Vagina (tissue), 2 donors: ENCODE measurements around the gene FRMPD2. TPM values are rescaled to one million over a fixed set of nuclear protein-coding genes. Genes with fewer than 3 reads are reported as not detected.

Experiments used
- DNase-seq, 2 donors: peaks; one replicate each; pipeline ENCODE4 v3.0.0-alpha.2; 2017; ENCODE audit errors: extremely low spot score in 2 of 2
- H3K27ac ChIP-seq: fragments of 200-600 bp; sonication (generic); one replicate; pipeline ENCODE4 v1.5.1; 2019
- H3K27me3 ChIP-seq: fragments of 200-600 bp; sonication (generic); one replicate; pipeline ENCODE4 v1.5.1; 2019
- H3K36me3 ChIP-seq, 2 donors: fragments of 200-600 bp; sonication (generic); one replicate each; pipeline ENCODE4 v1.5.1; 2017 to 2019
- H3K4me1 ChIP-seq: fragments of 200-600 bp; sonication (generic); one replicate; pipeline ENCODE4 v1.5.1; 2019
- H3K4me3 ChIP-seq, 2 donors: fragments of 200-600 bp; sonication (generic); 1 replicate in 1 of 2; 2 replicates in 1 of 2; pipeline ENCODE4 v1.5.1; 2016 to 2019
- H3K9me3 ChIP-seq: fragments of 200-600 bp; sonication (generic); one replicate; pipeline ENCODE4 v1.5.1; 2019
- CTCF ChIP-seq, 3 experiments: fragments of 450-650 bp in 2 of 3; fragments of 200-600 bp in 1 of 3; sonication (generic) in 1 of 3; IDR thresholded peaks; one replicate each; pipeline ENCODE4 v1.5.1; 2017 to 2019; ENCODE audit warnings: antibody characterized with exemption in 3 of 3, mild to moderate bottlenecking in 2 of 3, moderate library complexity in 2 of 3
- POLR2A ChIP-seq, 2 donors: fragments of 450-650 bp; IDR thresholded peaks; one replicate each; pipeline ENCODE4 v1.6.1; 2017; ENCODE audit warnings: antibody characterized with exemption in 2 of 2, mild to moderate bottlenecking in 2 of 2, moderate library complexity in 2 of 2
- POLR2AphosphoS5 ChIP-seq, 2 donors: sonication (generic); formaldehyde crosslinking; IDR thresholded peaks; one replicate each; pipeline ENCODE4 v1.9.0; 2017; ENCODE audit warnings: antibody characterized with exemption in 2 of 2, mild to moderate bottlenecking in 2 of 2, low read depth in 1 of 2; ENCODE audit not compliant: insufficient read depth in 1 of 2
- intact Hi-C: fragments of 100-400 bp; cut with DNase I; formaldehyde crosslinking; loops from one replicate; pipeline ENCODE4 v1.15.1; 2023
- total RNA-seq: library from RNA; depleted of rRNA; stranded (reverse); fragments of >200 nt; gene quantifications from one replicate; pipeline ENCODE4 v1.2.3, GENCODE V29; 2016

FRMPD2 gene
- total RNA-seq, 1 donor from 2014 or later = not detected

- H3K4me3 ChIP-seq = no peak overlapping the region
- intact Hi-C loops = no loop called here
- no peaks in the 10 kb centered on the region for H3K4me1 ChIP-seq
- no peaks in the 10 kb centered on the region for H3K9me3 ChIP-seq
- TF ChIP-seq CTCF (IDR thresholded peaks at IDR 0.05) (no peak), POLR2AphosphoS5 (IDR thresholded peaks at IDR 0.05; ENCODE audit: insufficient read depth in 1 of 2, low read depth in 1 of 2) (no peak)
- no peaks in the 10 kb centered on the region for H3K36me3 ChIP-seq
- H3K27ac ChIP-seq = no peak overlapping the region
- H3K27me3 ChIP-seq = no peaks in the 10 kb centered on the region
- peak in 1 of 2 donors; percentile 60 for DNase-seq
These were observed 36.9 kb downstream of the FRMPD2 start for GRCh38 chr10:48237259-48238250.

- Histone ChIP-seq H3K4me1 (no peaks in the 10 kb centered on the region), H3K27me3 (no peaks in the 10 kb centered on the region), H3K36me3 (no peaks in the 10 kb centered on the region), H3K4me3 (no peak overlapping the region), H3K27ac (no peak overlapping the region), H3K9me3 (no peaks in the 10 kb centered on the region)
- TF ChIP-seq POLR2A (IDR thresholded peaks at IDR 0.05) (no peak), CTCF (IDR thresholded peaks at IDR 0.05) (no peak), POLR2AphosphoS5 (IDR thresholded peaks at IDR 0.05; ENCODE audit: insufficient read depth in 1 of 2, low read depth in 1 of 2) (no peak)
- intact Hi-C loops = no loop called here
- peak; percentile 69 to 77 for DNase-seq
These were observed 38.3 kb downstream of the FRMPD2 start for GRCh38 chr10:48236199-48236621.

DNA sequence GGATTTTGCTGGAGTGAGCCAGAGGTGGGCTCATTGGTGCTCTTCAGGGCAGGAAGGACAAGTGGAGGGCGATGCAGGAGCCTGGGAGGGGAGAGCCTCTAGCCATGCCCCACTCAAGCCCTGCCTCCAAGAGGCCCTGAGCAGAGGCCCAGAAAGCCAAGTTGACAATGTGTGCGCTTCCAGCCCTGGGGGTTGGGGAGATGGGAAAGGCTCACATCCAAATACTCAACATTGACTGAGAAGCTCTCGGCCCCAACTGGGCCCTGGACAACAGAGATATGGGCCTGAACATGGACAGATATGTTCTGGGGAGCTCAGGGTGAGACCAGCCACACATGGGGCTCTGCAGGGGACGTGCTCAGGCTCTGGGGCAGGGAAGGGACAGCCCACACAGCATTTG lies 39.0 kb downstream of the FRMPD2 start:
- peak; percentile 47 to 70 for DNase-seq
- Histone ChIP-seq H3K36me3 (no peaks in the 10 kb centered on the region), H3K4me3 (no peak overlapping the region), H3K27ac (no peak overlapping the region), H3K9me3 (no peaks in the 10 kb centered on the region), H3K27me3 (no peaks in the 10 kb centered on the region), H3K4me1 (no peaks in the 10 kb centered on the region)
- intact Hi-C loops = no loop called here
- TF ChIP-seq POLR2AphosphoS5 (IDR thresholded peaks at IDR 0.05; ENCODE audit: insufficient read depth in 1 of 2, low read depth in 1 of 2) = no peak
- TF ChIP-seq POLR2A (IDR thresholded peaks at IDR 0.05) = no peak
- no peak for TF ChIP-seq CTCF (IDR thresholded peaks at IDR 0.05)

GRCh38 chr10:48234787-48235186 lies 39.7 kb downstream of the FRMPD2 start:
- Histone ChIP-seq H3K4me3 (no peak overlapping the region), H3K4me1 (no peaks in the 10 kb centered on the region), H3K27ac (no peak overlapping the region), H3K36me3 (no peaks in the 10 kb centered on the region), H3K9me3 (no peaks in the 10 kb centered on the region), H3K27me3 (no peaks in the 10 kb centered on the region)
- TF ChIP-seq POLR2AphosphoS5 (IDR thresholded peaks at IDR 0.05; ENCODE audit: insufficient read depth in 1 of 2, low read depth in 1 of 2) (no peak), POLR2A (IDR thresholded peaks at IDR 0.05) (no peak), CTCF (IDR thresholded peaks at IDR 0.05) (no peak)
- intact Hi-C loops = no loop called here
- peak in 1 of 2 donors; percentile 77 for DNase-seq

GRCh38 chr10:48234295-48234694 lies 40.2 kb downstream of the FRMPD2 start:
- Histone ChIP-seq H3K4me1 (no peaks in the 10 kb centered on the region), H3K9me3 (no peaks in the 10 kb centered on the region), H3K27ac (no peak overlapping the region), H3K4me3 (no peak overlapping the region), H3K36me3 (no peaks in the 10 kb centered on the region), H3K27me3 (no peaks in the 10 kb centered on the region)
- DNase-seq = no peak
- no peak for TF ChIP-seq CTCF (IDR thresholded peaks at IDR 0.05)
- intact Hi-C loops = no loop called here
